NCI-H2196 treated with DMSO at 0.1 percent for 48 hours (cell line): Measurements from ENCODE around the gene VMP1.
"Not testable (repeated sequence)": the region's sequence is repeated elsewhere in the genome, so short reads cannot be mapped to it uniquely, and the experiment has no call there.

Source experiments
- DNase-seq: peaks from one replicate; lab custom pipeline; 2025; ENCODE audit not compliant: unreplicated experiment; lab: John Stamatoyannopoulos, UW

Gene VMP1

DNA sequence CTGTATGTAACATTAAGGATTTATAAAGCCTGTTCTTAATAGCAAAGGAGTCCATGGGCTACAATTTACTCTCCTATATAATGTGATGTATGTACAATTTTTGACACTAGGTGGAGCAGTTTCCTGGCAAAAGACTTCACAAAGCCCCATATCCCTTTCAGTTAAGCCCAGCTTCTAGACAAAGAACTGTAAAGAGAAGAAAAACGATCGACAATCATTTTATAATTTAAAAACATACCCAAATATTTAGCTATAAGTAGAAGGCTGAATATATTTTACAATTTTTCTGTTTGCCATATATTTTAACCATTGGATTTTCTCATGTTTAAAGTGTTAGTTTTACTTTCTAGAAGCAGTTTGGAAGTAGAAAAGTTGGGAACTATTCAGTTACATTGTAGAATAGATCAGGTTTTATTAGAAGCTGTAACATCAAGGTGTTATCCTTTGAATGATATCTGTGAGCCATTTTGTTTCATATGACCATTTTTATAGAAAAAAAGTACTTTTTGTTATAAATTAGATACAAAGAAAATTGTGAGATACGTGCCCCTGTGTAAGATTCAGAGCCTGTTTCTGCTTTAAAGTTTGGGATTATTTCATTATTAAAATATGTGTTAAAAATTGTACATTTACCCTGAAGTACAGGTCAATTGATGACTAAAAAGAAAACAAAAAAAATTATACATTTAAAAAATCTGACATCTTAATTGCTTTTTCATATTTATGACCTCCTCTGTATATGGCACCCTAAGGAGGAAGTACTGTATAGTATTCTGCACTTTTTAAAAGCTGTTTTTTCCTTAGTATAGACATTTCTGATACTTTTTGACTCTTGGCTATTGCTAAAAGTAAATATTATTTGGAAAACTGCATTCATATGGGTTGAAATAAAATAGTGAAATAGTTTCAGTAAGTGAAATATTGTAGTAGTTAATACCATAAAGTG, 46.3 kb downstream of the VMP1 start:
- DNase-seq: peak; percentile 70

GRCh38 chr17:59754552-59754951, 47.1 kb downstream of the VMP1 start:
- no peak for DNase-seq

GRCh38 chr17:59755069-59755468, 47.6 kb downstream of the VMP1 start:
- DNase-seq: not testable (repeated sequence)

DNA sequence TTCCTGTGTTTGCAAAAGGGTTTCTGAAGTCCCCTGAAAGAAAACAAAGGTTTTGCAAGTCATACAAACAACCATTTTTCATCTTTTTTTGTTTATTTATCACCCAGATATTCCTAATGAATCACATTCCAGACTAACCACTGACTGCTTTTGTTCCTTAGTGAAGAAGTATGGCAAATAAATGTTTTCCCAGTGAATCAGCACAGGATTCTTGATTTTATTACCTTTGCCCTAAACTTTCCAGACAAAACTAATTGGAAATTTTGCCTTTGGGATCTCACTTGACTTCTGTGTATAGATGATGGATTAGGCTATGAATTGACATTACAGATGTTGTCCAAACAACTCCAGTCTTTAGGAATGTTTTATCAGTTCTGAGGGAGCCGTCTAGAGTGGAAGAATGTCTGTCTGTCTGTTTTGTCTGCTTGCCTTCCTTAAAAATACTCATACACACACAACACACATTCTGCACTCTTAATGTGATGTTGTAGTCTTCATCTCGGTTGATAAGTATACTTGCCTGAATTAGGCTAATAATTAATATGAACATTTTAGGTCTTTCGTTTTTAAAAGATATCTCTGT, 48.9 kb downstream of the VMP1 start:
- no peak for DNase-seq

- DNase-seq: no peak
Observed at GRCh38 chr17:59757043-59757442, 49.6 kb downstream of the VMP1 start.

DNA sequence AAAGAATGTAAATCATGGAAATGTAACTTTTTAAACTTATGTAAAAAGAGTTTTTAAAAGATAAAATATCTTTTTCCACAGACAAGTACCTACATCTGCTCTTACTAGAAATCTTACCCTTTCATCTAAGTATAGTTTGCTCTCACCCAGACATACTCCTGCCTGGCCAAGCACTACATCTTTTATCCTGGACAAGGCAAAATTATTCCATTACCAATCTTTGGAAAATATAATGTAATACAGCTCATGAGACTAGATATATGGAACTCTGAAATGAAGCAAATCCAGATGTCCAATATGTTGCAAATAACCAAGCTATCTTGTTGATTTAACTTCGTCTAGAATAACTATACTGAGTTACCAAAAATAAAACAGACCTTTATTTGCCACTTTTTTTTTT, 50.0 kb downstream of the VMP1 start:
- no peak for DNase-seq

GRCh38 chr17:59757881-59758385, 50.5 kb downstream of the VMP1 start:
- no peak for DNase-seq

DNA sequence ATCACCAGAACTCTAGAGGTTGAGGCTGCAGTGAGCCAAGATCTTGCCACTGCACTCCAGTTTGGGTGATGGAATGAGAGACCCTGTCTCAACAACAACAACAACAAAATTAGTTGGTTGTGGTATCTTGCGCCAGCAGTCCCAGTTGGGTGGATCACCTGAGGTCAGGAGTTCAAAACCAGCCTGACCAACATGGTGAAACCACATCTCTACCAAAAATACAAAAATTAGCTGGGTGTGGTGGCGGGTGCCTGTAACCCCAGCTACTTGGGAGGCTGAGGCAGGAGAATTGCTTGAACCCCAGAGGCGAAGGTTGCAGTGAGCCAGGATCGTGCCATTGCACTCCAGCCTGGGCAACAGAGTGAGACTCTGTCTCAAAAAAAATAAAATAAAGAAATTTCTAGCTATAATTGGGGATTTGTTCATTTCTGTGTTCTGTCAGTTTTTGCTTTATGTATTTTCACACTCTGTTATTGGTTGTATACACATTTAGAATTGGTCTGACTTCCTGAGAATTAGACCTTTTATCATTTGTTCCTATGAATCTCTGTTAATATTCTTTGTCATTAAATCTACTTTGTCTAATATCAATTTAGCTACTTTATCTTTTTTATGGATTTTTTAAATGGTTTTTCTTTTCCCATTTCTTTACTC, 51.7 kb downstream of the VMP1 start:
- not testable (repeated sequence) for DNase-seq

DNA sequence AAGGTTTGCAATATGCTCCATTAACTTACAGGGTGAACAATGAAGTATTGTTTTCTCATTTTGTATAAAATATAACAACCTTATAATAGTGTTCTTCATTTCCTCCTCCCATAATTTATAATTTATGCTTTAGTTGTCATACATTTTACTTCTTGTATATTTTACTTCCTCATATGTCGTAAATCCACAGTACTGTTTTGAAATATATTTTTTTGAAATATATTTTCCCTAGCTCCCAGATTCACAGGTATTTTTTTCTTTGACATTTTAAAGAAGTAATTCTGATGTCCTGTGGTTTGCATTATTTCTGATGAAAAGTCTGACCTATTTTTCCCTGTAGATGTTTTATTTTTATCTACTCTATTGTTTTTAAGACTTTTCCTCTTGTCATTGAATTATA, 52.7 kb downstream of the VMP1 start:
- DNase-seq: no peak

GRCh38 chr17:59761385-59762048, 54.1 kb downstream of the VMP1 start:
- no peak for DNase-seq

GRCh38 chr17:59762049-59762823, 54.8 kb downstream of the VMP1 start:
- no peak for DNase-seq

- no peak for DNase-seq
Observed at GRCh38 chr17:59762824-59763374, 55.4 kb downstream of the VMP1 start.

DNA sequence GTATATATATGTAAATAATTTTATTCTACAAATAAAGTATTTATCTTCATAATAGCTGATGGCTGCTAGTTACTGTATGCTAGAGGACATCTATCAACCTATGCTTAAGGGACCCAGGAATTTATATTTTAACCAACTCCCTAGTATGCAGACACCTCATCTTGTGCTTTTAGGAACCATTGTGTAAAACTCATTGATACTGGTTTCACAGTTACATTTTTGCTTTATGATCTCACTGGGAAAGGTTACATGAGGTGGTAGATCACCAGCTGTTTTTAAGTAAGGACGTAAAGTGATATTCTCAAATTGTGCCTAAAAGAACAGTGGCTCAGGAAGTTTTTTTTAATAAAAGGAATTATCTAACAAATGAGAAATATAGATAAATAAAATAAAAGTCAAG, 56.4 kb downstream of the VMP1 start:
- peak; percentile 23 for DNase-seq

- DNase-seq: no peak
Observed at GRCh38 chr17:59764292-59764741, 56.9 kb downstream of the VMP1 start.

DNA sequence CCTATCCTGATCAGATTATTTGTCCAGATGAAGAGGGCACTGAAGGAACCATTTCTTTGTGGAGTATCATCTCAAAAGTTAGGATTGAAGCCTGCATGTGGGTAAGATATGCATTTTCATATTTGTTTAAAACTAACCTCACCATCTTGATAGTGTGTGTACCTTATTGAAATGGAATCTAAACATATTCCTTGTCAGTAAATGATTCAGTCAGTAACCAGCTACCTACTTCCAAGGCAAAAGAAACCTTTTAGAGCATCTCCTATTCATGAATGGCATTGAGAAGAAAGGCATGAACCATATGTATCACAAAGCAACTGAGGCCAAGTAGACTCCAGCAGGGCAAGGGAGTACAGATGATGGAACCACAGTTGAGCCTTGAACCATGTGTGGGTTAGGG, 57.6 kb downstream of the VMP1 start:
- DNase-seq: no peak

DNA sequence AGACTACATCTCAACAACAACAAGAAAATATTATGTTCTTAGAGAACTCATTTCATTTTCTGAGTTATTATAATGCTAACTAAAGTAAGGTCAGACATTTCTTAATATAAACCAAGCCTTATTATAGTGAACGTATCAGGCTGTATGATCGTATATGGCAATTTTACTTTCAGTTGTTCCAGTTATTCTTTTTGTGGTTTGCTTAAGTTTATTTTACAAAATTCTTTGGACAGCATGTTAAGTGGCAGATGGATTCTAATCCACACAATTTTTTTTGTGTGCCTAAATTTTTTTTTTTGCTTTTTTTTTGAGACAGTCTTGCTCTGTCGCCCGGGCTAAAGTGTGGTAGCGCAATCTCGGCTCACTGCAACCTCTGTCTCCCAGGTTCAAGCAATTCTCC, 59.0 kb downstream of the VMP1 start:
- DNase-seq: no peak

GRCh38 chr17:59767176-59767575, 59.7 kb downstream of the VMP1 start:
- no peak for DNase-seq

DNA sequence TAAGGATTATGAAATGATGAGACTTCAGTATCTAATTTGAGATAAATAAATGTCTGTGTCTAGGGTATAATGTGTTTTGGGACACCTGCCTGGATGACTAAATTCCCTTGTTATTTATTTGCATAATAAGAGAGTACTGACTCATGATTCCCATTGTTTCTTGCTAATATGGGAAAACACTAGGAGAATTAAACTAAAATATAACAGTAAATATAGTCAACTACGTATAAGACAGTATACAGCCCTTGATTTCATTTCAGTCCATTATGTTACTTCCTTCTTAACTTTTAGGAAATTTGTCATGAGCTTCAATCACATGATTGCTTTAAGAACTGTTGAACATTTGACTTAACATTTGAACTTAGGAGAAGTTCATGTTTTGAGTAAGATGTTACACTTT, 62.4 kb downstream of the VMP1 start:
- no peak for DNase-seq

- no peak for DNase-seq
Observed at GRCh38 chr17:59771093-59771492, 63.6 kb downstream of the VMP1 start.

- DNase-seq: no peak
Observed at GRCh38 chr17:59775786-59776350, 68.4 kb downstream of the VMP1 start.
